Activated CD8-positive, alpha-beta T cell treated with anti-CD3 and anti-CD28 coated beads for 36 hours (primary cell): ENCODE data around the gene SEZ6L. TPM values are rescaled to one million over a fixed set of nuclear protein-coding genes. Genes with fewer than 3 reads are reported as not detected.
A peak's percentile ranks its signal among the peaks of the same experiment; 100 is the strongest.

ENCODE experiments used
- ATAC-seq: fragments of 200-7000 bp; cut with Tn5 transposase; one replicate; pipeline ENCODE4 v1.10.0; 2021; ENCODE audit warnings: mild to moderate bottlenecking, moderate library complexity
- CTCF ChIA-PET: fragments of 350-600 bp; sonication (Branson Sonifier 250); formaldehyde crosslinking; loops from one replicate; lab custom pipeline; 2021; ENCODE audit warnings: antibody characterized with exemption; lab: Charles Lee
- POLR2A ChIA-PET: fragments of 350-600 bp; sonication (Branson Sonifier 250); formaldehyde crosslinking; loops from one replicate; lab custom pipeline; 2021; ENCODE audit warnings: antibody characterized with exemption; lab: Charles Lee
- DNase-seq: peaks from one replicate; pipeline ENCODE4 v3.0.0-alpha.2; 2020
- H3K27ac Mint-ChIP-seq: one replicate; pipeline ENCODE4 v1.8.0; 2021; ENCODE audit warnings: mild to moderate bottlenecking, mixed read lengths
- H3K27me3 Mint-ChIP-seq: one replicate; pipeline ENCODE4 v1.8.0; 2021; ENCODE audit warnings: mixed read lengths
- H3K36me3 Mint-ChIP-seq: one replicate; pipeline ENCODE4 v1.8.0; 2021; ENCODE audit warnings: low read depth, mixed read lengths
- H3K4me1 Mint-ChIP-seq: one replicate; pipeline ENCODE4 v1.8.0; 2021; ENCODE audit warnings: low read depth, mixed read lengths
- H3K4me3 Mint-ChIP-seq: one replicate; pipeline ENCODE4 v1.8.0; 2021; ENCODE audit warnings: mild to moderate bottlenecking, moderate library complexity, mixed read lengths
- H3K9me3 Mint-ChIP-seq: one replicate; pipeline ENCODE4 v1.8.0; 2021; ENCODE audit warnings: mixed read lengths
- CTCF ChIP-seq: fragments of 200-600 bp; IDR thresholded peaks from one replicate; pipeline ENCODE4 v1.8.0; 2022; ENCODE audit warnings: antibody characterized with exemption, mild to moderate bottlenecking
- intact Hi-C: fragments of 100-400 bp; cut with micrococcal nuclease; formaldehyde crosslinking; loops from one replicate; pipeline ENCODE4 v1.10.0; 2022
- total RNA-seq, 2 experiments: library from RNA; stranded (reverse); gene quantifications; one replicate each; pipeline ENCODE4 v1.2.3, GENCODE V29; 2021

Gene SEZ6L
- total RNA-seq, 2 experiments from 2014 or later = not detected

GRCh38 chr22:26362471-26362870 is 193.2 kb downstream of the SEZ6L start:
- Mint-ChIP-seq H3K4me1 (peaks cover 3% of the 10 kb centered on the region), H3K27ac (no peak overlapping the region), H3K27me3 (peaks cover 9% of the 10 kb centered on the region), H3K36me3 (no peaks in the 10 kb centered on the region), H3K9me3 (no peaks in the 10 kb centered on the region), H3K4me3 (no peak overlapping the region)
- no peak for TF ChIP-seq CTCF
- intact Hi-C loops = loop anchor here (10.0 kb wide), 1 partner anchor 302 kb away; no protein-coding TSS in a partner anchor
- DNase-seq = no peak
- ChIA-PET CTCF (interaction anchor here (1.7 to 6.3 kb wide), 2 partner anchors 68 to 100 kb away, joined by 4 to 71 read pairs; no protein-coding TSS in a partner anchor), POLR2A (no interaction called here)
- no peak for ATAC-seq

GRCh38 chr22:26364066-26365015 is 195.1 kb downstream of the SEZ6L start:
- peak; percentile 74 for DNase-seq
- no peaks in the 10 kb centered on the region for H3K9me3 Mint-ChIP-seq

GRCh38 chr22:26367402-26368245 is 198.4 kb downstream of the SEZ6L start:
- peaks cover 8% of the 10 kb centered on the region for H3K27me3 Mint-ChIP-seq
- intact Hi-C loops = loop anchor here (10.0 kb wide), 1 partner anchor 297 kb away; no protein-coding TSS in a partner anchor
- no peak overlapping the region for H3K4me3 Mint-ChIP-seq
- H3K4me1 Mint-ChIP-seq = no peaks in the 10 kb centered on the region
- H3K27ac Mint-ChIP-seq = no peak overlapping the region
- ChIA-PET CTCF (interaction anchor here (0.6 to 7.4 kb wide), 27 partner anchors 10 to 523 kb away, joined by 3 to 101 read pairs (median 4); partner anchors contain the start of genes ASPHD2, HPS4 and SRRD), POLR2A (interaction anchor here (0.9 to 2.1 kb wide), 3 partner anchors 10 to 93 kb away, joined by 3 to 7 read pairs (median 3); no protein-coding TSS in a partner anchor)
- peak; percentile 65 for ATAC-seq
- no peaks in the 10 kb centered on the region for H3K36me3 Mint-ChIP-seq
- DNase-seq = peak; percentile 83
- TF ChIP-seq CTCF = peak; percentile 98
- no peaks in the 10 kb centered on the region for H3K9me3 Mint-ChIP-seq

More at GRCh38 chr22:26364066-26365015, 195.1 kb downstream of the SEZ6L start:
- Mint-ChIP-seq H3K4me1 (peaks cover 3% of the 10 kb centered on the region), H3K36me3 (no peaks in the 10 kb centered on the region), H3K27me3 (peaks cover 9% of the 10 kb centered on the region), H3K4me3 (no peak overlapping the region), H3K27ac (no peak overlapping the region)
- ChIA-PET POLR2A (no interaction called here), CTCF (interaction anchor here (0.6 to 7.4 kb wide), 21 partner anchors 9 to 317 kb away, joined by 3 to 101 read pairs (median 4); partner anchors contain the start of gene ASPHD2)
- TF ChIP-seq CTCF = peak; percentile 67
- peak; percentile 91 for ATAC-seq
- intact Hi-C loops = loop anchor here (10.0 kb wide), 1 partner anchor 300 kb away; no protein-coding TSS in a partner anchor

- Mint-ChIP-seq H3K27ac (no peak overlapping the region), H3K27me3 (peaks cover 25% of the 10 kb centered on the region), H3K36me3 (no peaks in the 10 kb centered on the region), H3K9me3 (no peaks in the 10 kb centered on the region), H3K4me1 (peaks cover 6% of the 10 kb centered on the region), H3K4me3 (no peak overlapping the region)
- intact Hi-C loops = no loop called here
- ATAC-seq (no peak), DNase-seq (no peak)
- TF ChIP-seq CTCF = no peak
- ChIA-PET POLR2A (interaction anchor here (0.6 kb wide), 1 partner anchor 443 kb away, joined by 3 read pairs; no protein-coding TSS in a partner anchor), CTCF (no interaction called here)
Observed at GRCh38 chr22:26372890-26373289, 203.6 kb downstream of the SEZ6L start.
